Measurements from ENCODE around the gene IRX5.

The IRX5 gene

DNA sequence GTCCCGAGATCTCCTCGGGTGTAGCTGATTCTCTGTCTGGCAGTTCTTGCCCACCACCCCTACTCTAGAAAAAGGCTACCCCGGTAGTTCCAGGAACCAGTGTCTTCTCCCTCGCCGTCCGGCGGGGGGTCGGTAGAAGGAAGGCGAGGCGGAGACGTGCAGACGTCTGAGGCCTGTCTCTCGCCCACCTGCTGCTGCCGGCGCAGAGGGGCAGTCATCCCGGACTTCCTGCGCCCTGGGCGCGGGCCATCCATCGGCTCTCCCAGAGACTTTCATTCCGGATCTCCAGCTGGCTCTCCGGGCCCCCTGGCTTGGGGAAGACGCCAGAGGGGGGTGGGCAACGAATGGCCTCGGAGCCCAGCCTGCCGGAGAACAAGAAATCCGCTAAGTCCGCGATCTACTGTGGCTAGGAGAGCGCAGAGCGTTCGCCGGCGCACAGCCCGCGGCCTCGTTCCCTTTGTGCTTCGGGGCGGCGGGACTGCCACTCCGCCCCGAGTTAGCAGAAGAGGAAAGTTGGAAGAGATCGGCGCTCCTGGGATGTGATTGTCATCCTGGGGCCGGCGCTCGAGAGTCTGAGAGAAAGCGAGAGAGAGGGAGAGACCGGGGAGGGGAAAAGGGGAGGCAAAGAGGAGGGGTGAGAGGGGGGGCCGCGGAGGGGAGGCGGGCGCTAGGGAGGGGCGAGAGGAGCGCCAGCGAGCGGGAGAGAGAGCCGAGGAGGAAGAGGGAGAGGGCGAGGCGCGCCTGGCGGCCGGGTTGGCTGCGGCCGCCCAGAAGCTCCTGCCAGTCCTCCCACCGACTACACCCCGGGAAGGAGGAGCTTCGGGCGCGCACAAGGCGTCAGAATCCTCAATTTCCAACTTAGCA, at the start of gene IRX5:
Gene IRX5 (plus strand): TSS at position 861 of the 864 bp plus-strand sequence. CDS start 334 bp downstream, outside the sequence.
- DNase-seq (ENCODE audit: low read depth, low spot score), result no peak

DNA sequence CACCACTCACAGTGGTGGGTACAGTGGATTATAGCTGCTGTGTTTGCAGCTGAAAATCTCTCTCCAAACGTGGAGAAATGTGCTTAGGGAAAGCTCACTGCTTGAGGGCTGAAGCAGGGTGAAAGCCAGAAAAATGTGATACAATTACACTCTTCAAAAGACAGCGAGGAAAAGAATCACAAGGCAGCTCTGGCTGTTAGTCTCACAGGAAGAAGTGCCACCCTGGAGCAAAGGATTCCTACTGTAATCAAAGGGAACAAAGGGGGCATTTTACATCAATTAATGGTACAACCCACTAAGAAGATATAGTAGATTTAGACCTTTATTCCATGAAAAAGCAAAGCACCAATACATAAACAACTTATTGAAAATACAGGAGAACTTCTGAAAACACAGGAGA, 48.1 kb upstream of the IRX5 start:
- DNase-seq (ENCODE audit: low read depth, low spot score), result no peak

DNA sequence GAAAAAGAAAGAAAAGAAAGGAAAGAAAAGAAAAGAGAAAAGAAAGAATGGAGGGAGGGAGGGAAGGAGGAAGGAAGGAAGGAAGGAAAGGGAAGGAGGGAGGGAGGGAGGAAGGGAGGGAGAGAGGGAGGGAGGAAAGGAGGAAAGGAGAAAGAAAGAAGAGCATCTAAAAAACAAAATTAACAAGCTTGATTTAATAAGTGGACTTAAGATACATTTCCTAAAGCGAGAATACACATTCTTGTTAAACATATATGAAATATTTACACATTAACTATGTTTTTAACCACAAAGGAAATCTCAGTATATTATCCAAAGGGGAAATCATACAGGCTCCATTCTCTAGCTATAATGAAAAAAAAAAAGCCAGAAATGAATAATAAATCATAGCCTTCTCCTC, 47.3 kb upstream of the IRX5 start:
- no peak for DNase-seq (ENCODE audit: low read depth, low spot score)

DNA sequence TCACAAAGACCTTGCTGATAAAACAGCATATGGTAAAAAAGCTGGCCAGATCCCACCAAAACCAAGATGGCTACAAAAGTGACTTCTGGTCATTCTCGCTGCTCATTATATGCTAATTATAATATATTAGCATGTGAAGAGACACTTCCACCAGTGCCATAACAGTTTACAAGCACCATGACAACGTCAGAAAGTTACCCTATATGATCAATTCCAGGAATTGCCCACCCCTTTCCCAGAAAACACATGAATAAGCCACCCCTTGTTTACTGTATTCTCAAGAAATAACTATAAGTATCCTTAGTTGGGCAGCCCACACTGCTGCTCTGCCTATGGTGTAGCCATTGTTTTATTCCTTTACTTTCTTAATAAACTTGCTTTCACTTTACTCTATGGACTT, 44.6 kb upstream of the IRX5 start:
- DNase-seq (ENCODE audit: low read depth, low spot score), result no peak

DNA sequence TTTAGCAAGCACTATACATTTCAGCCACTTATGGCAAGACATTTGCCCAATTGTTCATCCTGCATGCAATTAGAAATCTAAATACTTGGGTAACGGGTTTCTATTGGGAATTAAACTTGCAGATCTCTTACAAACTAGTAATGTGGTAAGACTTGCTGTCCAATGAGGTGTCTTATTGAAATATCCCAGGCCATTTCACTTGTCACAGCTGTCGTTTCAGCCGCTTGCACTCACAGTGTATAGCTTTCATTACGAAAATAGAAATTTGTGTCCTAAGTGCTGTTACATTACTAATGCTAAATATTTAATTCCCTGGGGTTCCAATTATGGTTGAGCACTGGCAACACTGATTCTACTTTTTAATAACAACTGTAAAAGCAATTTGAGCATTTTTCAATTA, 40.3 kb upstream of the IRX5 start:
- DNase-seq (ENCODE audit: low read depth, low spot score), result no peak

DNA sequence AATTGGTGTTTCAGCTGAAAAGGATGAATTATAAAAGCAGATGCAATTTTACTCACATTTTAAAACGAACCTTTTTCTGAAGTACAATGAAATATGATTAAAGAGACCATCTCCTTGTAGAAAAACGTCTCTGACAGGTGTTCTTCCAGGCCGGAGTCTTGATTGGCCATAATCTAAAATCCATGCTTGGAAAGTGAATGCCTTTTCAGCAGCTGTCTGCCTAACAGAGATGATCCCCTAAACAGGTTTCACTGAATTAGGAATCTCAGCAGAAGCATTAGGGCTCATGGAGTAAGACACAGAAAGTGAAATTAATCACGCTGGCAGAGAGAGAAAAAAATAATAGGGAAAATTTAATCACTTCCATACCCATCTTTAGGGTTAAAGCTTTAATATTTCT, 39.3 kb upstream of the IRX5 start:
- DNase-seq (ENCODE audit: low read depth, low spot score), result no peak

DNA sequence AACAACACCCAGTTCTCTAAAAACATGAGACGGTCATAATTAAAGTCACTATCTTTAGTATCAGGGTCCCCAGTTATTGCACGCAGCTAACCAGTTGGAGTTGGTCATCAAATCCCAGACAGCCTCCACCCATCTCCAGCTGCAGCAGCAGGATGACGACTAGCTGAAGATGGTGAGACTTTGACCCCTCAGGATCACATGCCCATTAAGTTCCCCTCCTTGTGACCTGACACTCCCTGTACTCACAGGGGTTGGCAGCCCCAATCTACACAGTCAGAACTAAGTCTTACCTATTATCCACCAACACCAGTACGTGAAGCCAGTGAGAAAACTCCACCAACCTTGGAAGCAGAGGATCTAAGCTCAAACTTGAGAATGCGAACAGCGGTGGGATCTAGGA, 37.7 kb upstream of the IRX5 start:
- no peak for DNase-seq (ENCODE audit: low read depth, low spot score)

DNA sequence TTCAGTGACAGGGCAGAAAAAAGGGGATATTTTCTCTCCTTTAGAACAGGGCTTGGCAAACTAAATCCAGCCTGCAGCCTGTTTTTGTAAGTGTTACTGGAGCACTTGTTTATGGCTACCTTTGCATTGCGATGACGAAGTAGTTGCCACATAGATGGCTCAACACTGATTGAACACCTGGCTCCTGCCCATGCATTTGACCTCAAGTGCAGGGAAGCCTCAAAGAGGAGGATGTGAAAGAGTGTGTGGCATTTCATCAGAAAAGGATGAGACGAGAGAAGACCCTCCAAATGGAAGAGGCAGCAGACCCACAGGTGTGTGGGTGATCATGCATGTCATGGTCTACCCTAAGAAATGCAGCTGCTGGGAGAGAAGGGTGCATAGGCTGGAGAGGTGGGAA, 32.7 kb upstream of the IRX5 start:
- DNase-seq (ENCODE audit: low read depth, low spot score), result no peak

DNA sequence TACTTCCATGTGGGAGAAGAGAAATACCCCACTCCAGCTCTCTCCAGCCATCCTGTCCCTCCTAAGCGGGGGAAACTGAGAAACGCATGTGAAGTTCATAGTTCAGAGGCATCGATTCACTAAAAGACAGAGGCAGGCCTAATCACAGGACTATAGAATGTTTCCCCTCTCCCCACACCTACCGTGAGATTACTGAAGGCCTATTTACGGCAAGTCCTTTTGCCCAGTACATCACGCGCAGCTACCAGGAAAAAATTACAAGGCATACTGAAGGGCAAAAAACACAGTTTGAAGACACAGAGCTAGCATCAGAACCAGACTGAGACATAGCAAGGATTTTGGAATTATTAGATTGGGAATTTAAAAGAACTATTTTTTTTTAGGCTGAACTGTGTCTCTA, 29.1 kb upstream of the IRX5 start:
- no peak for DNase-seq (ENCODE audit: low read depth, low spot score)

DNA sequence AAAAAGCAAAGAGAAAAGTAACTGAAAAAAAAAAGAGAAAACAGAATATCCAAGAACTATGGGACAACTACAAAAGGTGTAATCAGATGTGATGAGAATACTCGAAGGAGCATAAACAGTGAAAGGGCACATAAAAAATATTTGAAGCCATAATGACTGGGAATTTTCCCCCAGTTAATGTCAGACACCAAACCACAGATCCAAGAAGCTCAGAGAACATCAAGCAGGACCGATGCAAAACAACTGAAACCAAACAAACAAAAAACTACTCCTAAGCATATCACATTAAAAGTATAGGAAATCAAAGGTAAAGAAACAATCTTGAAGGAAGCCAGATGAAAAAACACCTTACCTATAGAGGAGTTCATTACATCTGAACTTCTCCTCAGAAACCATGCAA, 27.6 kb upstream of the IRX5 start:
- no peak for DNase-seq (ENCODE audit: low read depth, low spot score)

DNA sequence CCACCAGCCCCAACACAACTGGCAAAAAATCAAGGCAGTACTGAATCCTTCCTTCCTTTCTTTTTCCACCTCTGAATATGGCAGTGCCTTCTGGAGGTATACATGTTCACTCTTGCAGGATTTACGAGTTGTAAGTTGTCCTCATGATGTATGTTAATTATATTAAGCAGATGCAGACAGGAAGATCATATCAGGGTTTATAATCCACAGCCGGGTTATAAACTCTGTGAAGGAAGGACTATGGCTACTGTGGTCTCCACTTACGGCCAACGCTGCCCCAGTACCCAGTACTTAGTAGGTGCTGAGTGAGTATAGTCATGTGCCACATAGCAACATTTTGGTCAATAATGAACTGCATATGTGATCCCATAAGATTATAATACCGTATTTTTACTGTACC, 19.6 kb upstream of the IRX5 start:
- no peak for DNase-seq (ENCODE audit: low read depth, low spot score)

DNA sequence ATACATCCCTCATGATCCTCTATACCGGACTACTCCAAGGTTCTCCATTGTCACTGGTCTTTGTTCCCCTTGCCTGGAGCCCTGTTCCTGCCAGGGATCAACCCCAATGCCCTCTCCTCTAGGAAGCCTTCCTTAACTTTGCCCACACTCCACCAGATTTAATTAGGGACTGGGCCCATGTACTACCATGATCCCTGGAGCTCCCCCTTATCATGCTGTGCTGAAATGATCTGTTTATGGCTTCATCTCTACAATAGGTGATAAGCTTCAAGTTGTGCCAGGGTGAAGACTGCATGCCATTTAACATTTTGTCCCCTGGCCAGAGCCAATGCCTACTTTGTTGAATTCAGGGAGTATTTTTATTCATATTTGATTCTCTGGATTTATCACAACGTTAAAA, 17.9 kb upstream of the IRX5 start:
- no peak for DNase-seq (ENCODE audit: low read depth, low spot score)

DNA sequence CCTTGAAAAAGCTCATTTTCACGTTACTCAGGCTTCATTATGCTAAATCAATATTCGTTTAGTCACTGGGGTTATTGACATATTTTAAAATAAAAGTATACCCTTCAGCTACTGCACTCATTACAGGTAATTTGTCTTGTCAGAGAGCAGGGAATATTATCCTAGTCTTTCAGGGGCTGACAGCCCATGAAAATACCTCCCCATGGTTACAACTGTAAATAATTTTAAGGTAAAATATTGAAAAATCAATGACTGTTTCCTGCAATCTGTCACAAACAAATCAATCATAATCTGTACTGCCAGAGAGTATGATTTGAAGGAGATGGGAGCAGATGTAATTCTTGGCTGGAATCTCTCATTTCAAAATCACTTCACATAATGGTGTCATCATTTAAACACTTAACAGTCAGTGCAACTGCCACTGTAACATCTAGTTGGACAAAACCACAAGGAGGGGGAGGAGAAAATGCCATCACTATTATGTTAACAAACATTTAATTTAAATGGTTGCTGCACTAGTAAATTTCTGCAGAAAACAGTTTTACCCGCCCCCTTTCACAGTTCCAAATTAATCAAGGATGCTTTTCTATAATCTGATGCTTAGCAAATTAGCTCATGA, 9.3 kb upstream of the IRX5 start:
- DNase-seq (ENCODE audit: low read depth, low spot score), result no peak

DNA sequence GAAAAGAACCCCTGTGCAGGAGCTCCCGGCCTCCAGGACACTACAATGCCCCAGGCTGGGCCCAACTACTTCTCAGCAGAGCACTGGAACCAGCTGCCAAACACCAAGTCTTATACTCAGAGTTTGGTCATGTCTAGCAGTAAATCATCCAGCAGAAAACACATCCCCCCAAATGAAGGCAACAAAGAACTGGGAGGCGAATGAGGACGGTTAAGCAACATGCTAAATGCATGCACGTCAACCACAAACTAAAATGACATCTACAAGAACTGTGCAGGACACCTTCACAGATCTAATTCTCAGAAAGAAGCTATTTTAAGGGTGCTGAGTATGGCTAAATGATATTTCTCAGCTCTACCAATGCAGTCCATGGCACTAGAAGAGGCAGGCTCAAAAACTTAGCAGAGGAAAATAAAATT, 7.6 kb upstream of the IRX5 start:
- no peak for DNase-seq (ENCODE audit: low read depth, low spot score)

DNA sequence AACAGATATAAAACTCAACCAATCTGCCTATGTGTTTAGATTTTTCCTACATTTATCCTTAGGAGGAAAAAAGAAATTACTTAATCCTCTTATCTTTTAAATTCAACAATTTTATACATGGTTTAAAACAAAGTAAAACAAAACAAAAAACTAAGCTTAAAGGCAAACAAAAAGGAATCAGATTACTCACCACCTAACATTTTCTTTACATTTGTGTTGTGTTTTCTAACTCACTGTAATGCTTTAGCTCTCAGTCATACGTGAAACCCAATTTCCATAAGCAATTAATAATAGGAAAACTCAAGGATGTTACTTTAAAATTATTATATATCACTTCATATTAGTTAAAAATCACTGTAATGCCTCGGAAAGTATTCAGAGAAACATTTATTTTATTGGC, 6.7 kb upstream of the IRX5 start:
- DNase-seq (ENCODE audit: low read depth, low spot score), result no peak

DNA sequence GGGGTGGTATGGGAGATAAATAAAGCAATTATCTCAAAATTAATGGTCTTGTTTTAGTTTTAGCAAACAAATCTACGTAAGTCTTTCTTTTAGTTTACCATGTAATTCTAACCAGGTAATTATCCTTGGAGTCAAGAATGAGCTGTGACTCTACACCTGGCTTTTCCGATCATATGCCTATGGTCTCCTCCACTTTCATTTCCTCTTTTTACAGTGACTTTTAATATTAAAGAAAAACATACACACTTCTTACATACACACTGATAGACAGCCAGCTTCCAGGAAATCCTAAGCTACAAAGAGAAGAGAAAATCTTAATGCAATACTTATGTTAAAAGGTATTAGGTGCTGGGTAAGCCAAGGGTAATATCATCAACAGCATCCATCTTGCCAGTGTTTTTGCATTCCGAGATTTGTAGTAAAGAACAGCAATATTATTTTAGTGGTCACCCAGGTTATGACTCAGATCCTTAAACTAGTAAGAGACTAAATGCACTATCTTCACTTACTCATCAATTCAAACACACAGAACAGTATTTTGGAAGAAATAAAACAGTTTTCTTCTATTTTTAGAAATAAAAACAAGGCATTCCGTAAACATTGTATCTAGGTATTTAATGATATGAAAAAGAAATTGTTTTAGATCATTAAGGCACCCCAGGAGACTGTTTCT, 4.4 kb upstream of the IRX5 start:
- DNase-seq (ENCODE audit: low read depth, low spot score), result no peak

DNA sequence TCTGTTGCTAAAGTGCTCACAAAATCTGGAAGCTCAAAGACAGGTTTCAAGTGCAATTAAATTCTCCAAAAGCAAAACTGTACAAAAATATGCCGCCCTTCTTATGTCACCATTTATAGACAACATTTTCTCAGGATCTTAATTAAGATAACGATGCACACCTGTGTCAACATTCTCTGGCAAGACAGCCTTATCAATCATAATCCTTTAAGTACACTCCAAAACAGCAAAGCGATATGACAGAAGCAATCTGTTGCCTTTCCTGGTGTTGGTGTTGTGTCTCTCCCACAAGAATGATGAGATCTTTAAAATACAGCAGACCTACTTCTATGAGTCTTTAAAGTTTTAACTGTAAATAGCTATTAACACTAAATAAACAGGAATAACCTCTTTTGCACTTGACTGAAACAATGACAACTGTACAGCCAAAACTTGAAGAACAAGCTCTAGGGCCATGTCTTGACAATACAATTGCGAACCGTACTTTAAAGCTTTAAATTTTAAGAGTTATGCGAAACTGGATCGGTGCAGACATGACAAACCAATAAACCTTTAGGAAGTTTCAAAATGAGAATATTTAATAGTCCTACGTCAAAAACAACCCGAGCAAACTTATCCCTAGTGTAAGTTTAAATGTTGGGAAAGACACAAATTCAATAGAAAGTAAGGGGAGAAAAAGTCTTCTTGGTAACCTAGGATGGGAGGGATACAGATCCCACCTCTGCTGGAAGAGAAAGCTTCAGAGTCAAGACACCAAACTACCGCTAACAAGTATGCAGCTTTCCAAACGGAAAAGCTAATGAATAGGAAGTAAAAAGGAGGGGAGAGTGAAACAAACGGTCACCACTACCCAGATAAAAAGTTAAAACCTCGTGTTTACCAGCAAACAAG, 3.3 kb upstream of the IRX5 start:
- DNase-seq (ENCODE audit: low read depth, low spot score), result no peak

DNA sequence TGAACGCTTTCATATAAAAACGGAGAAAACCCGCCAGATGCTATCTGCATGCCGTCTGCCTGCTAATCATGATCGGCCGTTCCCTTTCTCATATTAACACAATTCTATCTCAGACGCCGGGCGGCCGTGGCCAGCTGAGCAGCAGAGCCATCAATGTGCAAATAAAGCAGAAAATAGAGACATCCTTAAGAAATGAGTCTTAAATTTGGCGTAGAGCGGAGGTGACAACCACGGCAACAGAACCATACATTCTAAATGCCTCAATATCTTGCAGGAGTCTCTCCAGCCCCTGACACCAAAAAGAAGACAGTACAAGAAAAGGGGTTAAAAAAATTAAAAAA, 2.7 kb upstream of the IRX5 start:
- DNase-seq (ENCODE audit: low read depth, low spot score), result no peak

DNA sequence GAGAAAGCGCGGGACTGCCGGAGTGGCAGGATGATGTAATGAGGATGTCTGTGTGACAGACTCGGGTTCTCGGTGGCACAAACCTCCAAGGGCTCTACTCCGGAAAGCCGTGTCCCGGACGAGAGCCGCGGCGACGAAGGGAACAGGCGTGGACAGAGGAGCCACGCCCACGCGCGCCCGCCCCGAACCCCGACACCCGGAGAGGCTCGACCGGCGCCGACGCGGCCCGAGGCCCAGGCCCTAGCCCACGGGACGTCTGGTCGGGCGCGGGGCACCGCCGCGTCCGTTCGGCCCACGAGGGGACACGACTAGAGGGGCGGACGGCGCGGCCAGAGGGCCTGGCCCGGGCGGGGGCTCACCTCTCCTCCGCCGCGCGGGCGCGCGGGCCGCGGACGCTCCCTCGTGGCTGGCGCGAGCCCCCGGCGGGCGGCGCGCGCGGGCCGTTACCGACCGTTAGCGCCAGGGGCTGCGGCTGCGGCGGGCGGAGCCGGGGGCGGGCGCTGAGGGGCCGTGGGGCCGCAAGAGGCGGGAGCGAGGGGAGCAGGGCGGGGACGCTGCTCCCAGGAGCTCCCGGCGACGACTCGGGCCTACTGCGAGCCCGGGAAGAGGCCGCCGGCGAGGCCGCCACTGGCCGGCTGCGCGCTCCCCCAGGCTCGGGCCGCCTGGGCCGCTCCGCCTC, 2.1 kb upstream of the IRX5 start:
- no peak for DNase-seq (ENCODE audit: low read depth, low spot score)

DNA sequence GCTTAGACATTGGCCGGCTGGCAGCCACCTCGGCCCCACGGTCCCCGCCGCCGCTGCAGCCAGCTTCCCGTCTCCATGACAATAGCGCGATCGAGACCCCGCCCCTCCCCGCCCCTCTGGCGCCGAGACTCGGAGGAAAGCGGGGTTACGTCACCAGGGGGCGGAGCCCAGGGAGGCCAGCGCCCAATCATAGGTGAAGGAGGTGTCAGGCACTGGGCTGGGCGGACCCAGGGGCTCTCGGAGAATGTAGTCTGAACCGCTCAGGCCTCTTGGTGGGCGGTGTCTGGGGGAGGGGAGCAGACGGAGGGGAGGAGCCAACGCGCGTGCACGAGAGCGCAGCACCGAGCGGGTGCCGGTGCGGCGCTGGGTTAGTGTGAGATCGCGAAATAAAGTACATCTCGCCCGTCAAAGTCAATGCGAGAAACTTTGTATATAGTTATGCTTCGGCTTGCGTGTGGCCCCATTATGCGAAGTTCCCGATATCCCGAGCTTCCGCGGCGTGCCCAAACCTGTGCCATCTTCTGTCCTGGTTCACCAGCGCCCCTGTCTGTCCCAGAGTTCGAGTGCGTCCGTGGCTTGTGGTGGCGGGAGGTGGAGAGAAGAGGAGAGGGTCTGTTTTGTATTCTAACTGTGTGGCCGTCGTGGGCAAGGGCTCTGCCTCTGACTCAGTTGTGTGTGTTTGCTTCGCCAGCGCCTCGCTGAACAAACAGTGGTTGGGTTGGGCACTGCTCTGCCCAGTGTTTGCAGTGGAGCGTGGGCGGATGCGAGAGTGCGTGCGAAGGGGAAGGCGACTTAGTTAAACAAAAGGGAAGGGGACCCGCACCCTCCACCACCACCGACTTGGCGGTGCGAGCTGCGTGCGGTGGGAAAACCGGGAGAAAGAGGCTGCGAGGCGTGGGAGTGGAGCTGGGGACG, 1.3 kb upstream of the IRX5 start:
- DNase-seq (ENCODE audit: low read depth, low spot score), result peak; percentile 86

DNA sequence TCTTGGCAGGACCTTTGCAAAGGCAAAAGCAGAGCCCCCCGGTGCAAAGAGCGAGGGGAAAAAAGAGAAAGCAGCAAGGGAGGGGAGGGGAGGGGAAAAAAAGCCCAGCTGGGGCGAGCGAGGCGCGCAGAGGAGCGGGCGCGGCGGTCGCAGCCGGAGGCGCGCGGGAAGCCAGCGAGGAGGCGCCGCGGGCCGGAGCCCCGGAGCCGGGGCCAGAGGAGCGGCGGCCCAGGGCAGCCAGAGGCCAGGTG, 129 bp downstream of the IRX5 start:
- no peak for DNase-seq (ENCODE audit: low read depth, low spot score)

All from iPS DF 19.7 (cell line).